Stimulated activated naive B cell treated with anti-CD40 and anti-IgM and Interleukin-4, amounts not matched to agents 10 μg/mL and 1 μg/mL and 100 μg/mL, for 72 hours (primary cell): Measurements from ENCODE around the gene CD82.

ENCODE experiments used
- ATAC-seq, 2 donors: fragments of 150-1000 bp; cut with Tn5 transposase; replicated peaks; 2 replicates each; pipeline ENCODE4 v1.10.0; 2021; ENCODE audit warnings: moderate library complexity in 1 of 2
- DNase-seq: peaks from one replicate; pipeline ENCODE4 v3.0.0; 2021
- H3K27ac Mint-ChIP-seq: one replicate; pipeline ENCODE4 v1.8.0; 2022; ENCODE audit warnings: mild to moderate bottlenecking, mixed read lengths
- H3K27me3 Mint-ChIP-seq, 2 donors: one replicate each; pipeline ENCODE4 v1.8.0; 2022; ENCODE audit warnings: mixed read lengths in 2 of 2
- H3K36me3 Mint-ChIP-seq, 2 donors: one replicate each; pipeline ENCODE4 v1.8.0; 2022; ENCODE audit warnings: mixed read lengths in 2 of 2, mild to moderate bottlenecking in 1 of 2
- H3K4me1 Mint-ChIP-seq, 2 donors: one replicate each; pipeline ENCODE4 v1.8.0; 2022; ENCODE audit warnings: mixed read lengths in 2 of 2, mild to moderate bottlenecking in 1 of 2
- H3K4me3 Mint-ChIP-seq, 2 donors: one replicate each; pipeline ENCODE4 v1.8.0; 2022; ENCODE audit warnings: mild to moderate bottlenecking in 2 of 2, mixed read lengths in 2 of 2, moderate library complexity in 1 of 2
- H3K9me3 Mint-ChIP-seq, 2 donors: one replicate each; pipeline ENCODE4 v1.8.0; 2022; ENCODE audit warnings: mixed read lengths in 2 of 2, mild to moderate bottlenecking in 1 of 2

The CD82 gene

DNA sequence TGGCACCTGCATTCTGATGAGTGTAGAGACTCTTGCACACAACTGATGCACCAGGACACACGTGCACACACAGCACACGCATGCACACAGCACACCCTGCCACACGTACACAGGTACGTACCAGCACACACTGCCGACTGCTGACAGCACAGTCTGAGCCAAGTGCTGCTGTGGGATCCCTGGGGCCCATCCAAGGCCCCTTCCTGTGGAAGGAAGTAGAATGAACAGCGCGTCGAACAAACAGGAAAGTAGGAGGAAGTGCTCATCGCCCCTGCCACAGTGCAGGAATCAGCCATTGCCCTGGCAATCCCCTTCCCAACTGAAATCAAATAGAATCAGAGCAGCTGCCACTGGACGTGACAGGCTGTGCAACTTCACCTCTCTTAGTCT, 57.9 kb downstream of the CD82 start:
- ATAC-seq, result peak; percentile 35 to 39
- DNase-seq, result peak; percentile 4
- peaks cover 0 to 3% of the 10 kb centered on the region in 2 donors for H3K9me3 Mint-ChIP-seq
- no peaks in the 10 kb centered on the region for H3K27me3 Mint-ChIP-seq
- peaks cover 46 to 60% of the 10 kb centered on the region in 2 donors for H3K36me3 Mint-ChIP-seq
- no peak overlapping the region for H3K4me3 Mint-ChIP-seq
- H3K4me1 Mint-ChIP-seq, result peaks cover 41 to 65% of the 10 kb centered on the region in 2 donors
- H3K27ac Mint-ChIP-seq, result peak overlapping the region; percentile 22

DNA sequence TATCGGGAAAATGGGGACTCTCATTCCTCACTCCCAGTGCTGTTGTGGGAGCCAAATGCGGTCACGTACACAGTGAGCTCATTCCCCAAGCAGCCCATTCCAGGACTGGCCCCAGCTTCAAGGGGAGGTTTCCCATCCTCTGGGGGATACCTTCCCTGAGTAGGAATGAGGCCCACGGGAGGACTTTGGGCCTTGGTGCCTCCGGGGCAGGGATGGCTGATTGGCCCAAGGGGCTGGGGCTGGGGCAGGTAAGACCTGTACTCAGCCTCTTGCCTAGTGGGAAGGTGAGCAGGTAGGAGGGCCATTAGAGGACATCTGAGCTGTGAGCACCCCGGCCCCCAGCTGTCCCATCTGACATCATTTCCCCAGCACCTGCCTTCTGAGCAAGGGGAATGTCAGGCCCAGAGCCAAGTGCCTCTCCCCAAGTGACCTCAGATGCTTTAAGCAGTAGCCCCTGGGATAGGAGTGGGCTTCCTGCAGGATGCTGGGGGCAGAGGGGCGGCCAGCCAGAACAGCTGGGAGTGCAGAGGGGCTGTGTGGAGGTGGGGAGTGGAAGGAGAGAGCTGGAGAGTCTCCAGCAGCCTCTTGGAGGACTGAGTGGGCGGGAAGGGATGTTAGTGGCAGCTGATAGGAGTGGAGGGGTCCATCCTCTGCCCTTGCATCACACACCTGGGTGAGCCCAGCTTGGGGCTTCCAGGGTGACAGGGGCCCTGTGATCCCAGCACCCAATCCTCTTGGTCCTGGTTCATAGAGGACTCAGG, 58.4 kb downstream of the CD82 start:
- Mint-ChIP-seq H3K36me3 (peaks cover 41 to 54% of the 10 kb centered on the region in 2 donors), H3K27ac (peak overlapping the region; percentile 92), H3K4me3 (peak overlapping the region in 1 of 2 donors; percentile 19), H3K9me3 (peaks cover 0 to 3% of the 10 kb centered on the region in 2 donors), H3K27me3 (no peaks in the 10 kb centered on the region), H3K4me1 (peaks cover 42 to 66% of the 10 kb centered on the region in 2 donors)
- peak; percentile 2 to 6 for ATAC-seq
- peak; percentile 0 for DNase-seq

DNA sequence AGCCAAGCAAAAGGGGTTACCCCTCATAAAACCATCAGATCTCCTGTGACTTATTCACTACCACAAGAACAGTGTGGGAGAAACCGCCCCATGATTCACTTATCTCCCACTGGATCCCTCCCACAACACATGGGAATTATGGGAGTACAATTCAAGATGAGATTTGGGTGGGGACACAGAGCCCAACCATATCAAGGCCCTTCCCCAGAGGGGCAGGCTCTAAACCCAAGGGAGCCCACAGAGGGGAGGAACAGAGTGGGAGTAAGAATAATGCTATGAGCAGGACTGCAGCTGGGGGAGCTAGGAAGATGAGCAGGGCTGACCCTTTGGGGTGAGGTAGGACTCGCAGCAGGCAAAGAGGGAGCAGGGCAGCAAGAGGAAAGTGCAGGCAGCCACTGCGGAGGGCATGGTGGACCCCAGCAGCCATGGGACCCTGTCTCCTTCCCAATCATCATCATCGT, 59.3 kb downstream of the CD82 start:
- ATAC-seq (no peak), DNase-seq (peak; percentile 0)
- Mint-ChIP-seq H3K27me3 (no peaks in the 10 kb centered on the region), H3K4me1 (peaks cover 43 to 66% of the 10 kb centered on the region in 2 donors), H3K27ac (peak overlapping the region; percentile 70), H3K9me3 (peaks cover 0 to 3% of the 10 kb centered on the region in 2 donors), H3K36me3 (peaks cover 35 to 48% of the 10 kb centered on the region in 2 donors), H3K4me3 (no peak overlapping the region)

DNA sequence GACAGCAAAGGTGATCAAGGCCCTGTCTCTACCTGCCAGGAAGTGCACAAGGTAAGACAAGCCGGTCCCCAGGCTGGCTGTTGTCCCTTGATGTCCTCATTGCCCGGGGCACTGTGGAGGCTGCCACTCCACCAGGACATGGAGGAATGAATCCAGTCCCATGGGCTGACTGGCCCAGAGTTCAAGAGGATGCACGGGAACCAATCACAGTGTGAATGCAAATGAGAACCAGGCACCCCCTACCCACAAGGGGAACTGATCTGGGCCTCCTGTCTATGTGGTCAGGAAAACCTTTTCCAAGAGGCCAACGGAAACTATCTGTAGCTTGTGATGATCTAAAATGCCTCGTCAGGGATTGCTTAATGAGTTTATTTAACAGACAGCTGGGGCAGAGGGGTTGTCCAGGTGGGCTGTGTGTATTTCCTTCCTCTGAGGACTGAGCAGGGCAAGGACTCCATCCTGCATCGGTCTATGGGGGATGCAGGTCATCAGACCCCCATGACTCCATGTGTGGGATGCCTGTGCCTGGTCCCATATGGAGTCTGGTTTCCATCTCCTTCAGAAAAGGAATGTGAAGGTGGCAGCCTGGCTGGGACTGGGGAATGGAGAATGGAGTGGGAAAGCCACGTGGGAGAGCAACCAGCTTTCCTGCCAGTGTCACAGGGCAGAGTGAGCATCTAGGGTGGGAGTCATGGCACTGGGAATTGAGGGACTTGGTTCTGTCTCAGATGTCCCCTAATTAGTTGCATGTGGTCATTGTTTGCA, 60.5 kb downstream of the CD82 start:
- no peak overlapping the region for H3K27ac Mint-ChIP-seq
- no peaks in the 10 kb centered on the region for H3K27me3 Mint-ChIP-seq
- no peak for ATAC-seq
- no peak overlapping the region for H3K4me3 Mint-ChIP-seq
- DNase-seq, result peak; percentile 0
- peaks cover 37 to 58% of the 10 kb centered on the region in 2 donors for H3K4me1 Mint-ChIP-seq
- peaks cover 0 to 3% of the 10 kb centered on the region in 2 donors for H3K9me3 Mint-ChIP-seq
- peaks cover 25 to 38% of the 10 kb centered on the region in 2 donors for H3K36me3 Mint-ChIP-seq

DNA sequence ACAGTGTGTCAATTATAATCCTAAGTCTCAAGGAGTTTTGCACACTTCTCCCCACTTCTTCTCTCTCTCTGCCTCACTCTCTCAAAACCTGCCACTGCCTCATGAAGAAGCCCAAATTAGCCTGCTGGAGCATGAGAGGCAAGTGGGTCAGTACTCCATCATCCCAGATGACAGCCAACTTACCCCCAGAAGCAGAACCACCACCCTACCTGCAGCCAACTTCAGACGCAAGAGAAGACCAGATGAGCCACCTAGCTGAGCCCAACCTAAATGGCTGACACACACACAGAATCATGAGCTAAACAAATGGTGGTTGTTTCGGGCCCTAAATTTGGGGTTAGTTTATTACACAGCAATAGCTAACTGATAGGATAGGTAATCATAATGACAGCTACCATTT, 61.2 kb downstream of the CD82 start:
- no peak for ATAC-seq
- DNase-seq, result peak; percentile 0
- H3K27me3 Mint-ChIP-seq, result no peaks in the 10 kb centered on the region
- no peak overlapping the region for H3K27ac Mint-ChIP-seq
- no peak overlapping the region for H3K4me3 Mint-ChIP-seq
- peaks cover 0 to 3% of the 10 kb centered on the region in 2 donors for H3K9me3 Mint-ChIP-seq
- peaks cover 37 to 51% of the 10 kb centered on the region in 2 donors for H3K4me1 Mint-ChIP-seq
- H3K36me3 Mint-ChIP-seq, result peaks cover 18 to 30% of the 10 kb centered on the region in 2 donors

DNA sequence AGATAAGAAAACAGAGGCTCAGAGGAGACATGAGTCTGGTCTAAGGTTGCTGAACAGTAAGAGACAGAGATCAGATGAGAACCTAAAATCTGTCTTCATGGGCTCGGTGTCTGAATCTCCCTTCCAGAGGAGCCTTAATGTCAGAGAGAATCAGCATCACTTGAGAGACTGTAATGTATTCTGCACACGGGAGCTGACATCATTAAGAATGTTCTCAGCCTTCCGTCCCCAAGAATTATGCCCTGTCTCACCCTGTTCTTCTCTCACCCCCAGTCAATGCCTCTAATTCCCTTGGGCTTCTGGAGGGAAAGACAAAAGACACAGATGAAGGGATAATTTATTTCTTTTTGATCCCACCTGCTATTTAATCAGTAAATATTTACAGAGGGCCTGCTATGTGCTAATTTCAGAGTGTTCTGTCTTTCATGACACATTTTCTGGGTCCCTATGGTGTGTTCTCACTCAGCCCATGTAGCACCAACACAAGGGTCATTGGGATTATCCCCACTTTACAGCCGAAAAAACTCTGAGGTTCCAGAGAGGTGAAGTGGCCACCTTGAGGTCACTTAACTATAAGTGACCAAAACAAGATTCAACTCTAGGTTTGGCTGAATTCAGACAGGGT, 61.8 kb downstream of the CD82 start:
- H3K9me3 Mint-ChIP-seq, result peaks cover 0 to 3% of the 10 kb centered on the region in 2 donors
- no peak overlapping the region for H3K27ac Mint-ChIP-seq

DNA sequence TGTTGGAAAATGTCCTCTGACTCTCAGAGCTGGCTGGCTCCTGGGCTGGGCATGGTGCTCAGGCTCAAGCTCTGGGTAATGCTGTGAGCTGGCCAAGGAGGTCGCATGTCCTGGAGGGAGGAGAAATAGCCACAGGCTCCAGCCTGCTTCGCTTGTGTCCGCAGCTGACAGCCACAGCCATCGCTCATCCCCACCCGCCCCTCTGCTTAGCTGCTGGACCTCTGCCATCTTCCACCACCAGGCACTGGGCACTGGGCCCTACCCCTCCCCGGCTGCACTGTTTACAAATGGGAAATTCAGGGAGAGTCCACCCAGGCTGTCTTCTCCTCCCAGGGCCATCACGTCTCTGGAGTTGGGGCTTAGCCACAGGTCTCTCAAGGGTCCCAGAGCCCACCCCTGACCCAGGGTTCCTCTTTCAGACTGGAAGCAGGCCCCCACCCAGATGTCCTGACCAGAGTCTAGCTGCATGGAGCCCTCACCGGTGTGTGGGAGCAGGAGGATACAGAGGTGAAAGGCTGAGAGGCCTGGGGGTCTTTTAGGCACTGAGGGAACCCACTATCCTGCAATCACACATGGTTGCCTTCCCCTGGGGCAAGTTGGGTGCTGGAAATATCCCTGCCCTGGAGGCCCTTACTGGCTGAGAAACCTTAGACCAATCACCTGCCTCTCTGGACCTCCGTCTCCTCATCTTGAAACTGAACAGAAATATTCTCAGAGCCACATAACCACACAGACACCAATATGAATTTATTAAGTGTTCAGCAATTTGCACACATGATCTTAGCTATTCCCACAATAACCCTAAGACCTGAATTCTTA, 62.7 kb downstream of the CD82 start:
- H3K27me3 Mint-ChIP-seq, result no peaks in the 10 kb centered on the region
- H3K4me3 Mint-ChIP-seq, result no peak overlapping the region
- peaks cover 7 to 21% of the 10 kb centered on the region in 2 donors for H3K36me3 Mint-ChIP-seq

More for the DNA sequence above, 61.8 kb downstream of the CD82 start:
- no peak for ATAC-seq
- Mint-ChIP-seq H3K4me3 (no peak overlapping the region), H3K27me3 (no peaks in the 10 kb centered on the region), H3K4me1 (peaks cover 31 to 45% of the 10 kb centered on the region in 2 donors), H3K36me3 (peaks cover 13 to 24% of the 10 kb centered on the region in 2 donors)
- DNase-seq, result no peak

DNA sequence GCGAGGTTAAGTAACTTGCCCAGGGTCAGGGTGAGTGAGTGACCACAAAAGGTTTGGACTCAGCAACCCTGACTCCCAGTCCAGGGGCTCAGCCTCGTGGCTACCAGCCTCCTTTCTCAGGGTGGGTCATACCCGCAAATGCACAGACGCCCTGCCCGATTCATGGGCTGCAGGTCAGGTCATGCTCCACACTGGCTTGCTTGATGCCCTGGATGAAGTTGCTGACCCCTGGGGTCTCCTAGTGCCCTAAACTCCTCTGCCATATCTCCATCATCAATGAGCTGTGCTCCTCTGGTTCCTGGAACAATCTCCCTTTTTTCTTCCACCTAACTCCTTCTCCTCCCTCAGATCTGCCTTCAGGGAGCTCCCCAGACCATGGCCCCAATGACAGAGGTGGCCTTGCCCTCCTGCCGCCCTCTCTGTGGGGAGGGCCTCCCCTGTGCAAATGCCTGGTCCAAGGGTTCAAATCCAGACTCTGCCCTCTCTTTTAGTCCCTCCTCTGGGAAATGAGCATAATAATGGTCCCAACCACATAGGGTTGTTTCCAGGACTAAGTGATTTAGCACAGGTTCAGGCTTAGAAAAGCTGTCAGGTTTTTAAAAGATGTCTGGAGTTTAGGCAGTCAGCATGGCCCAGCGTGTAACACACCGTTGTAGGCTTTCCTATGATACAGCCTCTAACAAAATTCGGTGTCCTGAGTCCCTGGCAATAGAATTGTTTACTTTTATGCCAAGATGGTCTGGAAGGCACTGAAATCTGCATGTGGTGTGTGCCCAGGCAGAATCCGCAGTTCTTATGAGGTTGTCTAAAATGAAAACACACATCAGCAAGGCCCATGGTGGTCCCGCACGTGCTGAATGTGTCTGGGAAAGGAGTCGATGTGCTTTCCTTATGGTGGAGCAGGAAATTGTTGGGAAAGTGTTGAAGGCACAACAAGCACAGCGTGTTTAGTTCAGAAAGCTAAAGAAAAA, 63.6 kb downstream of the CD82 start:
- Mint-ChIP-seq H3K4me3 (no peak overlapping the region), H3K4me1 (peaks cover 17 to 35% of the 10 kb centered on the region in 2 donors), H3K9me3 (peaks cover 0 to 3% of the 10 kb centered on the region in 2 donors), H3K27ac (peak overlapping the region; percentile 65), H3K27me3 (peaks cover 1 to 8% of the 10 kb centered on the region in 2 donors), H3K36me3 (peaks cover 3 to 16% of the 10 kb centered on the region in 2 donors)
- DNase-seq (no peak), ATAC-seq (no peak)

More for the DNA sequence above, 62.7 kb downstream of the CD82 start:
- peaks cover 24 to 37% of the 10 kb centered on the region in 2 donors for H3K4me1 Mint-ChIP-seq
- peaks cover 0 to 3% of the 10 kb centered on the region in 2 donors for H3K9me3 Mint-ChIP-seq
- DNase-seq, result peak; percentile 0
- peak; percentile 24 to 34 for ATAC-seq
- no peak overlapping the region for H3K27ac Mint-ChIP-seq

DNA sequence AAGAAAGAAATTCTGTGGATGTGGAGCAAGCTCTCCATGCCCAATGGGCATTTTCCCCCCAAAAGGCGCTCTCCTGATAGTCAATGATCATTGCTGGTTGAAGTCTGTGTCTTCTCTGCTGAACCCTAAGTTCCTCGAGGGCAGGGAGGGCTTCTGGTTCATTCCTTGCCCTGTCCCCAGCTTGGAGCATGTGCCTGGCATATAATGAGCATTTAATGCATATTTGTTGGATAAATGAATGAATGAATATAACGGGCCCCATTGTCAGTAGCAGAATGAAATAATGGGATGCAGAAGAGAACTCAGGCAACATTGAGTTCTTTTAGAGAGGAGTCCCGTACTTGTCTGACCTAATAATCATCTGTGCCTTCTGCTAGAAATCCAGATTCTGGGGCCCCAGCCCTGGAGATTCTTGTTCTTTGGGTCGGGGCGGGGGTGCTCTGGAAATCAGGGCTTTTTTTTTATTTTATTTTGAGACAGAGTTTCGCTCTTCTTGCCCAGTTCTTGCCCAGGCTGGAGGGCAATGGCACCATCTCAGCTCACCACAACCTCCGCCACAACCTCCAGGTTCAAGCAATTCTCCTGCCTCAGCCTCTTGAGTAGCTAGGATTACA, 64.4 kb downstream of the CD82 start:
- Mint-ChIP-seq H3K27ac (no peak overlapping the region), H3K4me3 (no peak overlapping the region), H3K27me3 (peaks cover 5 to 15% of the 10 kb centered on the region in 2 donors), H3K9me3 (peaks cover 0 to 3% of the 10 kb centered on the region in 2 donors), H3K36me3 (peaks cover 3 to 12% of the 10 kb centered on the region in 2 donors), H3K4me1 (peaks cover 9 to 32% of the 10 kb centered on the region in 2 donors)
- ATAC-seq (no peak), DNase-seq (no peak)

DNA sequence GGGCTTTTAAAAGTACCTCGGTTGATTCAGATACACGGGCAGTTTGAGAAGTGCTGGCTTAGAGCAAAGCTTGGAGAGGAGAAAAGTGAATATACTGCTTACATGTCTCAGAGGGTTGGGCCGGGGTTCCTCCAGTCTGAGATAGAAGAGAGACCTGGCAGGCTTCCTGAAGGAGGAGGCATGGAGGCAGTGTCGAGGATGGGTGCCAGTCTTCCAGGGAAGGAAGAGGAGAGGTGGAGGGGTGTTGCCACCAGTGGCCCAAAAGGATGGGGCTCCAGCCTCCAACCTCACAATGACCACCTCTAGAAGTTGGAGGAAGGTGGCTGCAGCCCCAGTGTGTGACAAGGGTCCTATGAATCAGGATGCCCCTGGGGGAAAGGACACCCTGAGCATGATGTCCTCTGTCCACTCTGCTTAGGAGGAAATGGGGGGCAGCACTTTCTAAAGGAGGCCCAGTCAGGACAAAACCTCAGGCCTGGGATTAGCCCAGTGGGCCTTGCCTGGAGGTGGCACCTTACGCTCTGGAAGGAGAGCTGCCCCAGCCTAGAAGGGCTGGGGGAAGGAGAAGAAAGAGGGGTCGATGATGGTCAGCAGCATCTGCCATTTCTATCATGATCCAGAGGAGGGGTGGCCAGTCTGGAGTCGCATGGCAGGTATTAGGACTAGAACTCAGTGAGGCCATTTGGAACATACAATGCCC, 65.2 kb downstream of the CD82 start:
- Mint-ChIP-seq H3K36me3 (peaks cover 3 to 16% of the 10 kb centered on the region in 2 donors), H3K4me1 (peaks cover 9 to 24% of the 10 kb centered on the region in 2 donors), H3K4me3 (no peak overlapping the region), H3K27ac (no peak overlapping the region), H3K27me3 (peaks cover 13 to 23% of the 10 kb centered on the region in 2 donors), H3K9me3 (peaks cover 0 to 3% of the 10 kb centered on the region in 2 donors)
- no peak for DNase-seq
- ATAC-seq, result no peak

DNA sequence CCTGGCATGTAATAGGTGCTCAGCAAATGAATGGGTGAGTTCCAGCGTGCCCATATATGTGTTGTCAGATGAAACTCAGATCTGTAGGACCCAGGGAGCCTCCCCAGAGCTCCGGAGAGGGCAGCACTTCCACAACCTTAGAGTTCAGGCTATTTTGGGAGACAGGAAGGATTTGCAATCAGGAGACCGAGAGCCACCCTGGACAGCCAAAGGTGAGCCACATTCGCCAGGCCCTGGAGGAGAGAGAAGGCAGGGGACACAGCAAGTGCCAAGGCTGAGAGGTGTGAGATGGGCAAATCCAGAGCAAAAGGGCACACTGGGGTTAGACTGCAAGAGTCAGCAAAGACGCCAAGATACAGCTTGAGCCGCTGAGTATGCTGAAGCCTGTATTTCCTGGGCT, 66.4 kb downstream of the CD82 start:
- ATAC-seq (no peak), DNase-seq (no peak)
- no peaks in the 10 kb centered on the region for H3K9me3 Mint-ChIP-seq
- H3K36me3 Mint-ChIP-seq, result peaks cover 0 to 6% of the 10 kb centered on the region in 2 donors
- no peak overlapping the region for H3K4me3 Mint-ChIP-seq
- H3K27me3 Mint-ChIP-seq, result peaks cover 18 to 28% of the 10 kb centered on the region in 2 donors
- H3K27ac Mint-ChIP-seq, result no peak overlapping the region
- peaks cover 9 to 19% of the 10 kb centered on the region in 2 donors for H3K4me1 Mint-ChIP-seq
